ENCODE data around the gene UBA6.
A peak's percentile ranks its signal among the peaks of the same experiment; 100 is the strongest.
"Not testable (repeated sequence)": the region's sequence is repeated elsewhere in the genome, so short reads cannot be mapped to it uniquely, and the experiment has no call there.

The UBA6 gene

DNA sequence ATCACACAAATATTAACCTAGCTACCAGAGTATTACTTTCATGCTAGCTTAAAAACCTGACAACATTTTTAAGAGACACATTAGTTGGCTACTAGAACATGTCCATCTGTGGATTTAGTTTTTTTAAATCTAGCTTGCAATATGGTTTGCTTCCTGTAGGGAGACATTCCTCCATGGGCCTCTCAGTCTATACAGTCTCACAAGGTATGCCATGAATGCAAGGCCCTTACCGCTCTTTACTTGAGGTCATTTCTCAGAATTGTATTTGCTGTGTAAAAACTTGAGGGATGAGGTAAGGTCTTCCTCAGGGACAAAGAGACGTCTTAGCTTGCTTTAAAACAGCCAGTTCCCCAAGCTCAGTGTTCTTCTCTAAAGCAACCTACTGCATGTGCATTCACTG, 26.9 kb downstream of the UBA6 start:
- no peak for DNase-seq

DNA sequence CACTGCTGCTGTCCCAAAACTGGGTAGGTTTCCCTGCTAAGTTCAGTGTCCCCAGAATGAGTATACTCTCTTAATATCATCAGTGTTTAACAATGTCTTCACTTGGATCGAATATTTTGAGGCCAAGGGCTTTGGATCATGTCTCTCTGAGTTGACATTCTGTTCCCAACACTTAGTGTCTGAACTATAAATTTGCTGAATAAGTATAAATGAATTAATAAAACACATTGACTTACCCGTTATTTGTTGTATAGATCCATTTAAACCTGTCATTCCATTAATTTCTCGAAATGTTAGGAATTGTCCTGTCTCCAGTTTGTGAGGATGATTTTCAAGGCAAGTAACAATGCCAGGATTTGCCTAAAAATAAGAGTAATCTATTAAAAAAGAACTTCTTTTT, 32.6 kb downstream of the UBA6 start:
- no peak for DNase-seq

DNA sequence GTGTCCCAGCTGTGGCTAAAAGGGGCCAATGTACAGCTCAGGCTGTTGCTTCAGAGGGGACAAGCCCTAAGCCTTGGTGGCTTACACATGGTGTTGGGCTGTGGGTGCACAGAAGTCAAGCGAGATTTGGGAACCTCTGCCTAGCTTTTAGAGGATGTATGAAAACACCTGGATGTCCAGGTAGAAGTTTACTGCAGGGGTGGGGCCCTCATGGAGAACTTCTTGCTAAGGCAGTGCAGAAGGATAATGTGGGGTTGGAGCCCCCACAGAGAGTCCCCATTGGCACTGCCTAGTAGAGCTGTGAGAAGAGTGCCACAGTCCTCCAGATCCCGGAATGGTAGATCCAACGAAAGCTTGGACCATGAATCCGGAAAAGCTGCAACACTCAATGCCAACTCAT, 40.5 kb downstream of the UBA6 start:
- no peak for DNase-seq

DNA sequence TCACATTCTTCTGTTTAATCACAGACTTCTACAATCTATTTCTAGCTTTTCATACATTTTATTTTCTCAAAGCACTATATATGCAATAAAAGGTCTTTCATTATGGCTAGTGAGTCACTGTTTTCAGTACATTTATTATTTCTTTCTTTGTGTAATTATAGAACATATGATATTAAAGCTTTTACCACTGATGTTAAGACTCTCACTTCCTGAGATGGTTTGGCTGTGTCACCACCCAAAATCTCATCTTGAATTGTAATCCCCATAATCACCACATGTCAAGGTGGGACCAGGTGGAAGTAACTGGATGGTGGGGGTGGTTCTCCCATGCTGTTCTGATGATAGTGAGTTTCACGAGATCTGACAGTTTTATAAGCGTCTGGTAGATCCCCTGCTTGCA, 41.9 kb downstream of the UBA6 start:
- no peak for DNase-seq

DNA sequence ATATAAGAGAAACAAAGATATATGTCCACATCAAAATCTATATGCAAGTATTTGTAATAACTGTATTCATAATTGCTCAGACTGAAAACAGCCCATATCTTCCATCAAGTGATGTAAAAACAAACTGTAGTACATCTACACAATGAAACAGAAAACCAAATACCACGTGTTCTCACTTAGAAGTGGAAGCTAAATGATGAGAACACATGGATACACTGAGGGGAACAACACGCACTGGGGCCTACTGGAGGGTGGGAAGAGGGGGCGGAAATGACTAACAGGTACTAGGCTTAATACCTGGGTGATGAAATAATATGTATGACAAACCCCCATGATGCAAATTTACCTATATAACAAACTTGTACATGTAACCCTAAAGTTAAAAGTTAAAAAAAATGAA, 42.7 kb downstream of the UBA6 start:
- DNase-seq = no peak

DNA sequence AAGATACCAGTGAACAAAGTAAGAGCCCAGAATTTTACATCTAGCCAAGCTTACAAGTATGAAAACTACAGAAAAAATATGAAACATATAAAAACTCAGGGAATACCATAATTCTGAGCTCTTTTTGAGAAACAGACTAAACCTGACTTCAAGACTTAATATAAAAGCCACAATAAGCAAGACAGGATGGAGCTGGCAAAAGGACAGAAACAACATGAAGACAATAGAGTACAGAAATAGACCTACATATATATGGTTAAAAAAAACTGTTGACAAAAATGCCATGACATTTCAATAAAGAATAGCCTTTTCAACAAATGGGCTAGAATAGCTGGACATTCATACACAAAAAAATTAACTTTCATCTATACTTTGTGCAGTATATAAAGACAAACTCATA, 49.4 kb downstream of the UBA6 start:
- DNase-seq = no peak

DNA sequence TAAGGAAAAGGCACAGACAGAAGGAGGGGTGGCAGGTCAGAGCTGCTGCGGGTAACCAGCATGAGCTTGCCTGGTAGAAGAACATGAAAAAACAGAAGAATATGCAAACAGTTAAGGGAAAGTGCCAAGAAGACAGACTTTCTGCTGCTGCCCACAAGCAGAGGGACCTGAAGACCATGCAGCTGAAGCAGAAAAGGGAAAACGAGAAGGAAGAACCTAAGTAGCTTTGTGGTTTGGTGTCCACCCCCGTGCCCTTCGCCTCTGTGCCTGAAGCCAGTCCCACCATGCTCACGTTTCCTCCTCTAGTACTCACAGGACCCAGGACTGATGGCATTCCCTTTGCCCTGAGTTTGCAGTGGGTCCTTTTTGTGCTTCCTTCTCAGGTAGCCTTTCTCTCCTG, 62.8 kb downstream of the UBA6 start:
- no peak for DNase-seq

DNA sequence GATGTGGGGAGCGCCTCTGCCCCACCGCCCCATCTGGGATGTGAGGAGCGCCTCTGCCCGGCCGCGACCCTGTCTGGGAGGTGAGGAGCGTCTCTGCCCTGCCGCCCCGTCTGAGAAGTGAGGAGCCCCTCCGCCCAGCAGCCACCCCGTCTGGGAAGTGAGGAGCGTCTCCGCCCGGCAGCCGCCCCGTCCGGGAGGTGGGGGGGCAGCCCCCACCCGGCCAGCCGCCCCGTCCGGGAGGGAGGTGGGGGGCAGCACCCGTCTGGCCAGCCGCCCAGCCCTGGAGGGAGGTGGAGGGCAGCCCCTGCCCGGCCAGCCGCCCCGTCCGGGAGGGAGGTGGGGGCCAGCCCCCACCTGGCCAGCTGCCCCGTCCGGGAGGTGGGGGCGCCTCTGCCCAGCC, 64.0 kb downstream of the UBA6 start:
- DNase-seq = not testable (repeated sequence)

DNA sequence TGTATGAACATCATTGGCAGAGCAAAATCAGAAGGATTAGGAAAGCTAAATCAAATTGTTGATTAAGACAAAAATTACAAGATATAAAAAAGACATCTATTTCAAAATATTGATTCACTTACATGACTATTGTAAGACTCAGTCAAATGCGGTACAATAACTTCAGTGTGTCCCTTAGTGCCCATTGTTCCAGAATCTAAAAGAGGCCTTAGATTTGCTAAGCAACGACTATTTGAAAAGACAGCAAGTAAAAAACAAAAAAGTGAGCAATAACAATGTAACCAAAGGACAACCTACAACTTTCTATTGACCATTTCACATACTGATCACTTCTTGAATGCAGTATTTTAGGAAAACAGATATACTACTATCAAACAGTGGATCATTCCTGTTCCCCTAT, 65.6 kb downstream of the UBA6 start:
- peak in 1 of 58 donors; percentile 14 for DNase-seq

DNA sequence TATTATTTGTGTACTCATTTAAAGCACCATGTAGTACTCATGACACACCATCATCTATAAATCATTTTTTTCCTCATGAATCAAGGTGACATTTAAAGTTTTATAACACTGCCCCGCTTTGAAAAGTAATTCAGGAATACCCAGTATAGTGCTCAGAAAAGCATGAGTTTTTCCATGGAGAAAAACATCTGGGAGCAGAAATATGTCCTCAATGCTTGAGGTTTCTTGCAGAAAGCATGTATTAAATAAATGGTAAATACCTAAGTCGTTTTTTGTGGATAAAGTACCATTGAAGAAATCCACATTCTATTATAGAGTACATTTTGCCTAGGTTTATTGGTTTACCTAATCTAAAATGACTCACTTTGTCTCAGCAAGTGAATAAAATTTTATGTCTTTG, 66.2 kb downstream of the UBA6 start:
- no peak for DNase-seq

DNA sequence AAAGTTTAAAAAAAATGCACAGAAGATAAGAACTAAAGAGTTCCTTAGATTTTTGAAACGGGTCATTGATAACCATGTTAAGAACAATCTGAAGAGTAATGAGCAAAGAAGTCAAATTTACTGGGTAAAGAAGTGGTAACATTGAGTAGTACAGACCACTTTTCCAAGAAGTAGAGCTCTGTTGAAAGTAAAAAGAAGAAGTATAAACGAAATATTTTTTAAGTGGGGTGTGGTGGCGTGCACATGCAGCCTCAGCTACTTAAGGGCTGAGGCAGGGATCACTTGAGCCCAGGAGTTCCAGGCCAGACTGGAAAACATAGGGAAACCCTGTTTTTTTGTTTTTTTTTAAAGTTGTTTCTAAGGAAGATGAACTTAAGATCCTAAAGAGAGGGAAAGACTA, 68.5 kb downstream of the UBA6 start:
- no peak for DNase-seq

DNA sequence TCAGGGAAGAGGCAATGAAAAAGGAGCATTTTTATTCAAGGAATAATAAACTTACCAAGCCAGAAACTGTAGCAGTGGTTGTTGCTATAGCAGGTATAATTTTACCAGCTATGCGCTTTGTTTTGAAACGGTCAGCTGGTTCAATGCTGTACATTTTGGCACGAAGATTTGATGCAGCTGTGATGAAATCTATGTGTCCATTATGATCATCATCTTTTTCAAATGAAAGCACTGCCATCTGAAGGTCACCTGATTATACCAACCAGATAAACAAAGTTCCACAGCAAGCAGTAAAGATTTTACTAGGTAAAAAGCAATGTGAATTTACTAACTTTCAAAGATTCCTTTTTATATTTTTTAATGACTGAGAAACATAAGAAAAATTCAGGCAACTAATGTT, 76.0 kb downstream of the UBA6 start:
- DNase-seq = peak in 3 of 58 donors; percentile 3 to 43 (median 4)

DNA sequence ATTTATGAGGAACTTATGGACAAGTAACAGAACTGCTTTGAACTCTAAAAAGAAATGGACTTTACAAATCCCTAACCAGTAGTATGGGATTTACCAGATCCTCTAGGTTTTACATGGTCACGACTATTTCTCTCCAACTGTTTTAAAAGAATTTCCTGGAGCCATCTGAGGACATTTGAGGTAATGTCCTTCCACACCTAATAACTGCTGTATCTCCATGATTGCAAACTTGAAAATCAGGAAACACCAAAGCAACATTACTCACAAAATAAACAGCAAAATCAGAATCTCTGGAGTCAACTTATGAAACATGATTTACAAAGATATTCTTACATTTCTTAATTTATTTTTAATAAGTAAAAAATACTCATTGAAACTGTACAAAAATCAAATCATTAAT, 84.5 kb downstream of the UBA6 start:
- no peak for DNase-seq

DNA sequence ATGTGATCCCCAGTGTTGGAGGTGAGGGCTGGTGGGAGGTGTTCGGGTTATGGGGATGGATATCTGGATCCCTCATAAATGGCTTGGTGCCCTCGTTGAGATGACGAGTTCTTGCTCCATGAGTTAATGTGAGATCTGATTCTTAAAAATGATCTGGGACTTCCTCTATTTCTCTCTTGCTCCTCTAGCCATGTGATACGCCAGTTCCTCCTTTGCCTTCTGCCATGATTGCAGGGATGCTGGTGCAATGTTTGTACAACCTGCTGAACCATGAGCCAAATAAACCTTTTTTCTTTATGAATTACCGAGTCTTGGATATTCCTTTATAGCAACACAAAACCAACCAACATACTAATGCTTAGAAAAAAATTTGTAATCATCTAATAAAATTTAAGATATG, 85.8 kb downstream of the UBA6 start:
- DNase-seq = no peak

DNA sequence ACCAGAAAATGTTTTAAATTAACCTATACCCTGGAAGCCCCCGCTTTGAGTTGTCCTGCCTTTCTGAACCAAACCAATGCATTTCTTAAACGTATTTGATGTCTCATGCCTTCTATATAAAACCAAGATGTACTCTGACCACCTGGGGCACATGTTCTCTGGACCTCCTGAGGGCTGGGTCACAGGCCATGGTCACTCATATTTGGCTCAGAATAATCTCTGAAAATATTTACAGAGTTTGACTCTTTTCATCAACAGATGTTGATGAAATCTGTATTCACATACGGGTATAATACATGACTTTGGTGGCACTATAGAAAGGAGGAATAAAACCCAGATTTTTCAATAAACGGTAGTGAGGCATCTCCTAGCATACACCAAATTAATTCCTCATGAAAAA, 86.8 kb downstream of the UBA6 start:
- no peak for DNase-seq

DNA sequence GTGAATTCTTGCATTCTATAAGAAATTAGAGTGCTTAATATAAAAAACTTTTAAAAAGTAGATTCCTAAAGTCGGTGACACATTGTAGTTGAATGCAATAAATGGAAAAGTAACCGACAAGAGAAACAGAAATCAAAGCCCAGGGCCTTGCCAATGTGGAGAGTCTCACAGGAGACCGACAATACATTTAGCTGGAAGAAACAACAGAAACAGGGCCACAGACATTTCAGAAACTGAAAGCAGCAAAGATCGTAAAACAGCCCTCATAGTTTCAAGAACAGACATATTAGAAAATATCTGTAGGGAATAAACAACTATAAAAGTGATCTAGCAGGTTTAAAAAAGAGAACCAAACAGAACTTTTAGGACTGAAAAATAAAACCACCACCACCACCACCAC, 92.9 kb downstream of the UBA6 start:
- DNase-seq = no peak

DNA sequence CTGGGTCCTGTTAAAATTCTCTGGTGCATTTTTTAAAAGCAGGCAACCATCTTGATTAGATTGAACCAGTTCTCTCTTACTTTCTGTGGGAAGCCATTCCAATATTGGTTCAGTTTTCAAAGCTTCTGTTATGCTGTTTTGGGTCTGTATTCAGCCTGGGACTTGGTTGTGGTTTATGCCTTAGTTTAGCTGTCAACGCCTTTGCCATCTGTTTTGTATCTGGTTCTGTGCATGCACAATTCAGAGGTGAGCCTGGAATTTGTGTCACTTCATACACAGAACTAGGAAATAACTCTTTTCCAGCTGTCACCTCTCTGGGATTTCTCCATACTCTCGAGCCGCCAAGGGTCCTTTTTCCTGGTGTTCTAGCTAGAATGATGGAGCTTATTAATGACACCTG, 96.2 kb downstream of the UBA6 start:
- no peak for DNase-seq

DNA sequence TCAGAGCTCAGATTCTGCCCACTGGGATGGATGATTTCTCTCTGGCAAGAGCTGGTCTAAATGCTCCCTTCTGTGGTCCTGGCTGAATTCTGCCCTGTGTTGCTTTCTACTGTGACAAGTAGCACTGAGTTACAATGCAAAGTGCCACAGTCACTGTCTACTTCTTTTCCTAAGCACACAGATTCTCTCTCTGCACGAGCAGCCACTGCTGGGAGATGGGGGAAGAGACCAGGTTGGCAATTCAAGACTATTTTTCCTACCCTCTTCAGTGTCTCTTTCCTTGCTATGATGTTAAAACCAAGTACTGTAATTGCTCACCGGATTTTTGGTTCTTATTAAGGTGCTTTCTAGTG, 97.0 kb downstream of the UBA6 start:
- no peak for DNase-seq

DNA sequence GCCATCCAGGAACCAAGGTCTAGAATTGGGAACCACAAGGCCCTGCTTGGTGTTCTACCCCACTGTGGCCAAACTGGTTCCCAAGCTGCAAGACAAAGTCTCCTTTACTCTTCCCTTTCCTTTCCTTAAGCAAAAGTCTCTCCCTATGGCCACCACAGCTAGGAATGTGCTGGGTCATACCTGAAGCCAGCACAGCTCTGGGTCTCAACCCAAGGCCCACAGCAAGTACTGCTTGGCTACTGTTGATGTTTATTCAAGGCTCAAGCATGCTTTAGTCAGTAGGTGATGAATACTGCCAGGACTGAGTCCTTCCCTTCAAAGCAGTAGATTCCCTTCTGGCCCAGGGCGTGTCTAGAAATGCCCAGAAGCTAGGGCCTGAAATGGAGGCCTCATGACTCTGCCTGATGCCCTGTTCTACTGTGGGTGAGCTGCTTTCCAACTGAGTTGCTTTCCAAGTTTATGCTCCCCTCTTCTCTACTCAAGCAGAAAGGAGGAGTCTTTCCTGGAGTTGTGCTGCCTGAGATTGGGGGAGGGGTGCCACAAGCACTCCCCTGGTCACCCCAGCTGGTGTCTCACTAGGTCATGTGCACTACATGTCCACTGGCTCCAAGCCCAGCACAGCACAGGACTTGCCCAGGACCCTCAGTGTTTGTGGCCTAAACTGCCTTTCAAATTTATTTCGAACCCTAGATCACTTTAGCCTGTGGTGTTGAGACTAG, 97.5 kb downstream of the UBA6 start:
- no peak for DNase-seq

DNA sequence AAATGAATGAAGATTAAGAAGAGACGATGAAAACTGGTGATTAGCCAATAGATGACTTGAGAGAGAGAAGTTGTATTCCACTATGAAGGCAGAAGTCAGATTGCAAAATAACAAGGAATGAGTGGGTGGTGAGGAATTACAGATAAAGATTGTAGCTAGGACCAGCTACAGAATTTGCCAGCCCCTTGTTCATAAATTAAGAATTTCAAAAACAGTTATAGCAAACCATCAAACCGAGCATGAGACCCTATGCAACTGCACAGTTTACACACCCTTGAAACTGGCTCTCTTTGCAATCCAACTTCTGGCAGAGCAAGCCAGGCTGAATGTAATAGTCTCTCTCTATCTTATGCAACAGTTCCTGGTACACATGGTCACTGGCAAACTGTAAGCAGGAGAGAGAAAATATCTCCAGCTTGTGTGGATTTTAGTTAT, 107.2 kb downstream of the UBA6 start:
- peak in 3 of 58 donors; percentile 1 to 21 (median 17) for DNase-seq

DNA sequence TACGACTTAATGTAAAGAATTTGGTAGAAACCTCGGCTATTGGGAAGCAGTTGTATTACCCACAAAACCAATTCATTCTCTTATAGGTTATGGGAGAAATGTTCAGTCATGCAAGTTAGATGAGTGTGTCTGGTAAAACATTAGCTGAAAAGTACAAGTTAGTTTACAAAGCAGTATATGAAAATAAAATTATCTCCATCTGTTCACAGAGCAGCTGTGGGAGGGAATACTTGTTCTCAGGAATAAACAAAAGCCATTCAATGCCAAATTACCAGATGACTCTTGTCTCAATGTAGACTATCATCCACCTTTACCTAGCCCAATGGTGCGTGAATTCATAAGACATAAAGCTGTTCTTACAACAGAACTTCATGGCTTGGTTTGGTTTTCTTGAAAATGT, 113.8 kb downstream of the UBA6 start:
- DNase-seq = no peak

DNA sequence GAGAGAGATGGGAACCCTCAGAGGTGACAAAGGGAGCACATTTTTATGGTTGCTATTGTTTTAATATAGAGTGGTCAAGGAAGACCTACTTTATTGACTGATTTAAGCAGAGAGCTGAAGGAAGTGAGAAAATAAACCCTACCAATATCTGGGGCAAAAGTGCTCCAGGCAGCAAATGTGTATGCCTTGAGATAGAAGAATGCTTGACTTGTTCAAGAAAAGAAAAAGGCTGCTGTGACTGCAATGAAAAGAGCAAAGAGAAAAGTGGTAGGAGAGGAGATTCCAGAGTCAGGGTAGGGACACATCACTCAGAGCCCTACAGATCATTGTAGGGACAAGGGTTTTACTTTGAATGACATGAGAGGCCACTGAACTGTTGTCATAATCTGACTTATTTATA, 116.5 kb downstream of the UBA6 start:
- DNase-seq = no peak

DNA sequence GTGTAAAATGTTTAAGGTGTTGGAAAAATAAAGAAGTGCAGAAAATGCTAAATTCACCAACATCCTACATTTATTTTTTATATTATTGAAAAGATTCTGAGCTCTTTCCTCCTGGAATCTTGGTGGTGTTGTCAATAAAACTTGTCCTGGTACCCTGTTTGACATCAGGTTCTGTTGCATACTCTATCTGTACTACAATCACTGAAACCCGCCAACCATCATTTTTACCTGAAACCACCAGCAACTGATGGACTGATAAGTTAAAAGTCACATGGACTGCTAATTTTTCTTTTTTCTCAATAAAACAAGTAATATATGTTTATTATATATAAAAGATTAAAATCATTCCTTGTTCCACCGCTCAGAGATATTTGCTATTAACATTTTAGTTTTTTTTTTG, 119.0 kb downstream of the UBA6 start:
- no peak for DNase-seq

DNA sequence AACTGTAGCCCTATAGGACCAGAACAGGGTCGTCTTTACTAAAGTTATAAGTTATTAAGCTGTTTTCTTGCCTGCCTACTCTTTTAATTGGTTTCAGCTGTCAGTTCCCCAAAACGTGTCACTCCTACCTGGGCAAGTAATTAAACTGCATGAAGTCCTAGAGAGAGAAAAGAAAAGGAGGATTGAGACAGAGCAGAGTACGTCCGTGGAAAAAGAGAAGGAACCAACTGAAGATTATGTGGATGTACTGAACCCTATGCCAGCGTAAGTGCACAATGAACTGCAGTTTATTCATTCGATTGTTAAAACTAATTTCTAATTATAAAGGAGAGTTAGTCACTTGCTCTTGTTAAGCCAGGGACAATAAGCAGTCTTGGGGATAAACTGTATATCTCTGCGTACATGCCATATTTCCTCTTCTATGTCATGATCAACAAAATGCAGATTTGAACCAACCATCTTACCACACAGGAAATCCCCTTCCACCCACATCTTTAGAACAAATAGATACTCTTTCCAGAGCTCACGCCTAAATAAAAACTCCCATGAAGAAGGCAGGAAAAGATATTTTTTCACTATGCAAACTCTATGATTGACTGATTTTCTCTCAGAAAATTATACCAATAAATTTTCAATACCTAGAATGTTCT, 119.6 kb downstream of the UBA6 start:
- DNase-seq = no peak

All from anterior cingulate cortex (tissue), 58 donors.